ENCODE measurements around the gene GNAS-AS1. TPM values are rescaled to one million over a fixed set of nuclear protein-coding genes. Genes with fewer than 3 reads are reported as not detected.

GNAS-AS1 gene
- total and polyA plus RNA-seq, 2 donors from 2014 or later: 0.37 to 0.88 TPM

- FAIRE-seq: no peak
- TF ChIP-seq CTCF (IDR thresholded peaks at IDR 0.05; ENCODE audit: borderline replicate concordance, extremely low read depth, insufficient read depth): no peak
Measured at GRCh38 chr20:58792426-58792825, 58.3 kb downstream of the GNAS-AS1 start.

GRCh38 chr20:58791286-58791685, 59.4 kb downstream of the GNAS-AS1 start:
- no peak for FAIRE-seq
- H3K9ac ChIP-seq (ENCODE audit: low read length in 3 of 3): no peak overlapping the region
- no peak for TF ChIP-seq CTCF (IDR thresholded peaks at IDR 0.05; ENCODE audit: borderline replicate concordance, extremely low read depth, insufficient read depth)

More at GRCh38 chr20:58792426-58792825, 58.3 kb downstream of the GNAS-AS1 start:
- H3K4me1 ChIP-seq (ENCODE audit: control insufficient read depth in 2 of 3, insufficient read depth in 2 of 3, low read depth in 1 of 3, low read length in 3 of 3): no peaks in the 10 kb centered on the region
- H3K36me3 ChIP-seq (ENCODE audit: control insufficient read depth in 2 of 3, insufficient read depth in 3 of 3, low read length in 3 of 3): no peaks in the 10 kb centered on the region
- intact Hi-C loops (cut with DNase I): no loop called here
- DNase-seq: peak in 1 of 5 donors; percentile 17
- H3K9me3 ChIP-seq (ENCODE audit: control insufficient read depth in 2 of 3, insufficient read depth in 1 of 3, low read length in 3 of 3): no peaks in the 10 kb centered on the region
- H3K27ac ChIP-seq (ENCODE audit: low read depth in 2 of 2, low read length in 2 of 2): no peak overlapping the region
- no peaks in the 10 kb centered on the region for H3K27me3 ChIP-seq (ENCODE audit: control insufficient read depth, insufficient read depth, low read length)
- H3K9ac ChIP-seq (ENCODE audit: low read length in 3 of 3): no peak overlapping the region
- H3K4me3 ChIP-seq (ENCODE audit: low read length in 3 of 3): no peak overlapping the region

DNA sequence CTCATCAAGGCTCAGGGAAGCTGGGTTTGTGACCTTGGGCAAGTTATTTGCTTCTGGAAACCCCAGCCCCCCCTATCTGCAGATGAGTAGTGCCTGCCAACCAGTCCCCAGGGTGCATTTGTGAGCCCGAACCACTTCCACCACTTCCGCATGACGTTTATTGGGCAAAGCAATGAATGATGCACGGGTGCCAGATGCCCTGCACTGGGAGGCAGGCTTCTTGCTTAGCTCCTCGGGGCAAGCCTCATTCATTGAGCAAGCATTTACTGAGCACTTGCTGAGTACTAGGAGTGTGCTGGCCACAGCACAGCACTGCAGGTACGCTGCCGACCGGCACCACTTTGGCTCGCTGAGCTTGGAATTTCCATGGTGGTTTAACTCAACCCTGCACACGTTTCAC, 60.2 kb downstream of the GNAS-AS1 start:
- TF ChIP-seq CTCF (IDR thresholded peaks at IDR 0.05; ENCODE audit: borderline replicate concordance, extremely low read depth, insufficient read depth): no peak
- Histone ChIP-seq H3K4me1 (ENCODE audit: control insufficient read depth in 2 of 3, insufficient read depth in 2 of 3, low read depth in 1 of 3, low read length in 3 of 3) (no peaks in the 10 kb centered on the region), H3K4me3 (ENCODE audit: low read length in 3 of 3) (no peak overlapping the region), H3K27ac (ENCODE audit: low read depth in 2 of 2, low read length in 2 of 2) (no peak overlapping the region), H3K27me3 (ENCODE audit: control insufficient read depth, insufficient read depth, low read length) (no peaks in the 10 kb centered on the region), H3K9ac (ENCODE audit: low read length in 3 of 3) (no peak overlapping the region), H3K36me3 (ENCODE audit: control insufficient read depth in 2 of 3, insufficient read depth in 3 of 3, low read length in 3 of 3) (no peaks in the 10 kb centered on the region), H3K9me3 (ENCODE audit: control insufficient read depth in 2 of 3, insufficient read depth in 1 of 3, low read length in 3 of 3) (no peaks in the 10 kb centered on the region)
- FAIRE-seq (no peak), DNase-seq (peak in 1 of 5 donors; percentile 29)
- intact Hi-C loops (cut with DNase I): no loop called here

More at GRCh38 chr20:58791286-58791685, 59.4 kb downstream of the GNAS-AS1 start:
- Histone ChIP-seq H3K27ac (ENCODE audit: low read depth in 2 of 2, low read length in 2 of 2) (no peak overlapping the region), H3K36me3 (ENCODE audit: control insufficient read depth in 2 of 3, insufficient read depth in 3 of 3, low read length in 3 of 3) (no peaks in the 10 kb centered on the region), H3K4me3 (ENCODE audit: low read length in 3 of 3) (no peak overlapping the region), H3K4me1 (ENCODE audit: control insufficient read depth in 2 of 3, insufficient read depth in 2 of 3, low read depth in 1 of 3, low read length in 3 of 3) (no peaks in the 10 kb centered on the region), H3K9me3 (ENCODE audit: control insufficient read depth in 2 of 3, insufficient read depth in 1 of 3, low read length in 3 of 3) (no peaks in the 10 kb centered on the region), H3K27me3 (ENCODE audit: control insufficient read depth, insufficient read depth, low read length) (no peaks in the 10 kb centered on the region)
- intact Hi-C loops (cut with DNase I): no loop called here
- peak in 1 of 5 donors; percentile 10 for DNase-seq

All from kidney (tissue), 14 donors.